SK-N-MC (cell line): ENCODE results near the gene MEAF6.
A peak's percentile ranks its signal among the peaks of the same experiment; 100 is the strongest.

Experiments used
- DNase-seq: peaks from one replicate; pipeline ENCODE4 v3.0.0-alpha.2; 2011; ENCODE audit warnings: low read depth, low spot score
- H3K27ac ChIP-seq: fragments of 200-600 bp; sonication (generic); 2 replicates; pipeline ENCODE4 v1.5.1; 2016; ENCODE audit warnings: mixed run types
- H3K36me3 ChIP-seq: fragments of 200-600 bp; sonication (generic); 2 replicates; pipeline ENCODE4 v1.6.1; 2017; ENCODE audit warnings: antibody characterized with exemption, low read length, mixed read lengths; ENCODE audit not compliant: insufficient read depth
- H3K4me3 ChIP-seq: fragments of 200-600 bp; sonication (generic); 2 replicates; pipeline ENCODE4 v1.5.1; 2016
- H3K9ac ChIP-seq: fragments of 200-600 bp; sonication (generic); 2 replicates; pipeline ENCODE4 v1.8.0; 2017; ENCODE audit warnings: mixed run types, mixed read lengths; ENCODE audit not compliant: insufficient read length
- H3K9me3 ChIP-seq: fragments of 200-600 bp; sonication (generic); 2 replicates; pipeline ENCODE4 v1.6.1; 2017; ENCODE audit warnings: low read depth, mild to moderate bottlenecking, antibody characterized with exemption, low read length, moderate library complexity, mixed read lengths
- EZH2 ChIP-seq: fragments of 200-600 bp; sonication (generic); IDR thresholded peaks from one replicate; pipeline ENCODE4 v1.6.1; 2017; ENCODE audit warnings: antibody characterized with exemption
- FOXP2 ChIP-seq: optimal IDR thresholded peaks from 2 replicates; pipeline ENCODE3; 2011; ENCODE audit warnings: mild to moderate bottlenecking, moderate library complexity; ENCODE audit not compliant: insufficient read depth; ENCODE audit errors: extremely low read length, control extremely low read depth
- POLR2AphosphoS5 ChIP-seq: IDR thresholded peaks from 2 replicates; pipeline ENCODE4 v1.6.1; 2012; ENCODE audit warnings: mild to moderate bottlenecking, low read depth, low read length, borderline replicate concordance

The MEAF6 gene

GRCh38 chr1:37493336-37494098, 21.0 kb downstream of the MEAF6 start:
- Histone ChIP-seq H3K36me3 (peaks cover 29% of the 10 kb centered on the region), H3K4me3 (no peak overlapping the region), H3K9me3 (no peaks in the 10 kb centered on the region), H3K27ac (no peak overlapping the region), H3K9ac (no peak overlapping the region)
- TF ChIP-seq EZH2 (no peak), POLR2AphosphoS5 (no peak), FOXP2 (no peak)
- no peak for DNase-seq

DNA sequence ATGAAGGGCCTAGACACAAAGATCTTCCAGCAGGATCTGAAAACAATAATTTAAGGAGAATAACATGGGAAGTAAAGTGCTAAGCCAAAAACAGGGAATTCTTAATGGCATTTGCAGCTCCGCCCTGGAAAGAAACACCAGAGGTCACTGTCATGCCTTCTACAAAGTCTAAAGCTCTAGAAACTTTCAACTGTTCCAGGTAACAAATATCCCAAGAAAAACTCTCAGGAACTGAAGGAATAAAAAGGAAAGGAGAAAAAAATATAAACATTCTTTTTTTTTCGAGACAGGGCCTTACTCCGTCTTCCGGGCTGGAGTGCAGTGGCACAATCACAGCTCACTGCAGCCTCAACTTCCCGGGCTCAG, 27.0 kb downstream of the MEAF6 start:
- TF ChIP-seq EZH2 (no peak), FOXP2 (no peak), POLR2AphosphoS5 (no peak)
- no peak for DNase-seq
- Histone ChIP-seq H3K27ac (no peak overlapping the region), H3K9me3 (no peaks in the 10 kb centered on the region), H3K36me3 (peaks cover 12% of the 10 kb centered on the region), H3K9ac (no peak overlapping the region), H3K4me3 (no peak overlapping the region)

GRCh38 chr1:37486680-37487618, 27.6 kb downstream of the MEAF6 start:
- Histone ChIP-seq H3K4me3 (no peak overlapping the region), H3K27ac (peak overlapping the region; percentile 25; the same call in 1 of the 2 replicates), H3K36me3 (peaks cover 11% of the 10 kb centered on the region; the same call in 1 of the 2 replicates), H3K9me3 (no peaks in the 10 kb centered on the region), H3K9ac (no peak overlapping the region)
- TF ChIP-seq FOXP2 (no peak), EZH2 (no peak), POLR2AphosphoS5 (no peak)
- DNase-seq, result no peak

GRCh38 chr1:37485902-37486679, 28.5 kb downstream of the MEAF6 start:
- Histone ChIP-seq H3K4me3 (no peak overlapping the region), H3K27ac (no peak overlapping the region), H3K9ac (no peak overlapping the region), H3K36me3 (peaks cover 16% of the 10 kb centered on the region; the same call in 1 of the 2 replicates), H3K9me3 (no peaks in the 10 kb centered on the region)
- DNase-seq, result no peak
- TF ChIP-seq POLR2AphosphoS5, result no peak
- no peak for TF ChIP-seq FOXP2
- TF ChIP-seq EZH2, result no peak

GRCh38 chr1:37484325-37485051, 30.1 kb downstream of the MEAF6 start:
- H3K27ac ChIP-seq, result no peak overlapping the region
- H3K9me3 ChIP-seq, result no peaks in the 10 kb centered on the region
- peaks cover 15% of the 10 kb centered on the region; the same call in 1 of the 2 replicates for H3K36me3 ChIP-seq

GRCh38 chr1:37483785-37484184, 30.8 kb downstream of the MEAF6 start:
- H3K4me3 ChIP-seq, result no peak overlapping the region
- H3K27ac ChIP-seq, result no peak overlapping the region
- no peak for DNase-seq
- TF ChIP-seq POLR2AphosphoS5, result no peak
- no peak for TF ChIP-seq FOXP2
- TF ChIP-seq EZH2, result no peak
- H3K9ac ChIP-seq, result no peak overlapping the region
- H3K9me3 ChIP-seq, result no peaks in the 10 kb centered on the region
- H3K36me3 ChIP-seq, result peaks cover 15% of the 10 kb centered on the region; the same call in 1 of the 2 replicates

More at GRCh38 chr1:37484325-37485051, 30.1 kb downstream of the MEAF6 start:
- no peak for DNase-seq
- TF ChIP-seq EZH2 (no peak), FOXP2 (no peak), POLR2AphosphoS5 (no peak)
- no peak overlapping the region for H3K4me3 ChIP-seq
- H3K9ac ChIP-seq, result no peak overlapping the region
